Stimulated activated CD8-positive, alpha-beta memory T cell treated with anti-CD3 and anti-CD28 coated beads, Interleukin-12 subunit alpha, Interleukin-12 subunit beta, amount 100 ng/mL, for 1 hour (primary cell): ENCODE measurements around the gene PITPNM2.

Experiments used
- DNase-seq: peaks from one replicate; pipeline ENCODE4 v3.0.0-alpha.2; 2020; ENCODE audit warnings: low read depth

The PITPNM2 gene

DNA sequence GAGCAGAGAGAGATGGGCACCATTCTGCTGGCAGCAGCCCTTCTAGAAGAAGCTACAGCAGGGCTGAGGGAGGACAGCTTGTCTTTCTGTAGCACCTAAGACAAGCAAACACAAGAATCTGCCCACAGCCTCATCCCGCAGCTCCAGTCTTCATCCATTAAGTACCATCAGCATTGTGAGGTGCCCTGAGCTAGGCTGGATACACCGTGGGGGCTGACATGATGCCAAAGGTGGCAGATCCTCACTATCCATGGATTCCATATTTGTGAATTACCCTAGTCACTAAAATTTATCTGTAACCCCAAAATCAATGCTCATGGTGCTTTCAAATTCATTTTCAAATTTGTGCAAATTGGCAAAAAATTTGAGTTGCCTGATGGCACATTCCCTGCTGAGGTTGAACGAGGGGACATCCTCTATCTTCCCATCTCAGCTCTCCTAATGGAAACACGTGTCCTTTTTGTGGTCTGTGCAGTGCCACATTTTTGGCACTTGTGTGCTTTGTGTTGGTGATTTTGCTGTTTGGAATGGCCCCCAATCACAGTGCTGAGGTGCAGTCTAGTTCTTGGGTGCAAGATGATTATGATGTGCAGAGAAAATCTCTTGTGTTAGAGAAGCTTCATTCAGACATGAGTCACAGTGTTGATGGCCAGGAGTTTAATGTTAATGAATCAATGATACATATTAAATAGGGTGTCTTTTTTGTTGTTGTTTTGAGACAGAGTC is 7.0 kb downstream of the PITPNM2 start:
- DNase-seq, result no peak

DNA sequence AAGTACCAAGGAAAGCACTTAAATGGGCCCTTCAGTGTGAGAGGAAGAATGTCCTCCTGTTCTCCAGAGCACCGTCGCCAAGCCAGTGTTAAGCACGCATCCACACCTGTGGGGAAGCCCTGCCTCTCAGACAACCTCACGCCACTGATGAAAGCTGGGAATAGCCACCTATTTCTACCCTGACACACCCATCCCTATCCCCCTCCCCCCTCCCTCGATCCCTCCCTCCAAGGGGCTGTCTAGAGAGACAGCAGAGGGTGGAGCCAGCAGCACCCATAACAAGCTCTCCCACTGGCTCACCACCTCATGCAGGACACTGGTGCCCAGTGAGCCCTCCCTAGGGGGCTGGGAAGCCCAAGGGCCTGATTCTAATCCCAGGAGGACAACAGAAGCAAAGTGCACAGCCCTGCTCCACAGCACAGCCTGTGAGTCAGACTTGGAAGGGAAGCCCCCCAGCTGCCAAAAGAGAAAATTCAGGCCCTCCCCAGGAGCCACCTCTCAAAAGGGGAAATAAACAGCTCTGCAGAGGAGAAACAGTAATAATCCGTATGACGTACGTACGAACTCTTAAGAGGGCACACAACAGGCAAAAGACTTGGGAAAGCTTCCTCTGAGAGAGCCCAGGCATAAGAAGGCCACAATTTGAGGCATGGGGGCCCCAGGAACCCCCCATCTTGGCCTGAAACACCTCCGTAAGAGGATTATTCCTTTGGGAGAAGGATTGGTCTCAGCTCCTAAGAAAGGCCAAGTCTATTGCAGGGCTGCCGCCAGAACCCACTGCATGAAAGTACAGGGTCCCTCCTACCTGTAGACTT is 7.8 kb downstream of the PITPNM2 start:
- DNase-seq, result no peak

DNA sequence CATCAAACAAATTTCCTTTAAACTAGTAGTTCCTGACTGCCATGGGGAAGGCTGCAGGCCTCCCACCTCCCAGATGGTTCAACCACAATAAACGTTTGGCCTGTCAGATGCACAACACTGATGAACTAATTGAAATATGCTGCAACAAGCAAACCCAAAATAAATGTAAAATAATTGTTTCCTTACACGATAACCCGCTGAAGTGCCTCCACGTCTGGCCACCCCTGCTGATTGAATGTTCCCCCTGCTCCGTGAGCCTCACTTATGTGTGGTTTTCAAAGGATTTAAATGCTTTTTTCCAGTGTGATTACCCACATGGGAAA is 8.4 kb downstream of the PITPNM2 start:
- DNase-seq, result no peak

- DNase-seq, result no peak
Measured at GRCh38 chr12:123141615-123142517, 9.0 kb downstream of the PITPNM2 start.

DNA sequence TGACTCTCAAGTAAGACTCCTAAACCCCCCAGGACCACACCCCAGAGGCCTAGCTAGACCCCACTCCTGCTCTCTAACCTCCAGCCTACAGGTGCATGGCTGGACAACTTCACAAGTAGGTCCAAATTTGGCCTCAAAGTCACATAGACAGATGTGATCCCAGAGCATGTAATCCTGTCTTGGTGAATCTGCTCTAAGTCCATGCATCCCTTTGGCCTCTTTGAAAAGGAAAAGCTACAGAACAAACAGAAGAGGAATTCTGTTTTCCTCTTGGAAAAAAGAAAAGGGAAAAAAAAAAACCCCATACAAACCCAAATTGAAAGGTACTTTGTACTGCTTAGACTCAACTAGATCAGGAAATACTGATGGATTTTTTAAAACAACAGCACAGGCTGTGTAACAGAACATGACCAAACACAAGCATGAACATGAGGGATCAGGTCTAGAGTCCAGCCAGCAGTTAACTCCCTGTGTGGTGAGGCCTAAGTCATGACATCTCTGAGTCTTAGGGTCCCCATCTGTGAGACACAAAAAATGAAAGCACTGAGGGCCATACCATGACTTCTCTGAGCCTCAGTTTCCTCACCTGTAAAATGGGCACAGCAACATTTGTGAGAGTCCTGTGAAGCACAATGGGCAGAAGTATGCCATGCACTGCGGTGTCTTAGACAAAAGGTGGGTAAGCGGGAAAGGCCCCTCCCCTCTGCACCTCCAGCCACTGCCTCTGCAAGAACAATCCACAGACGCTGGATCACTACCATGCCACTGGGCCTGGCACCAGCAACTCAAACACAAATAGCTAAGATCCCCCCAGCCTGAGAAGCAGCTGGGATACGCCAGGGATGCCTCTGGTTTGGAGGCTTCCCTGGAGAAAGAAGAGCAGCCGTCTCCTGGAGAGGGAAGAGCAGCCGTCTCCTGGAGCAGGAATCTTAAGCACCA is 9.9 kb downstream of the PITPNM2 start:
- DNase-seq, result no peak

GRCh38 chr12:123139926-123140675 is 10.8 kb downstream of the PITPNM2 start:
- DNase-seq, result no peak

DNA sequence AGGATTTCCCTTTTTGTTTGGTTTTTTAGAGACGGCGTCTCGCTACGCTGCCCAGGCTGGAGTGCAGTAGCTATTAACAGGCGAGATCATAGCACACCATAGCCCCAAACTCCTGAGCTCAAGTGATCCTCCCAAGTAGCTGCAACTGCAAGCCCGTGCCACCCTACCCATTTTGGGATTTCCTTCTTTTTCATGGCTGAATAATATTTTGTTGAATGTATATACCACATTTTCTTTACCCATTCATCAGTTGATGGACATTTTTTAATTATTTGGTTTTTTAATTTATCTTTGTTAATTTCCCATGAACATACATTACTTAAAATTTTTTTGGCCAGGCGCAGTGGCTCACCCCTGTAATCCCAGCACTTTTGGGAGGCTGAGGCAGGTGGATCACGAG is 15.2 kb downstream of the PITPNM2 start:
- DNase-seq, result no peak

- DNase-seq, result no peak
Measured at GRCh38 chr12:123134826-123135225, 16.1 kb downstream of the PITPNM2 start.

- DNase-seq, result no peak
Measured at GRCh38 chr12:123134271-123134671, 16.6 kb downstream of the PITPNM2 start.

DNA sequence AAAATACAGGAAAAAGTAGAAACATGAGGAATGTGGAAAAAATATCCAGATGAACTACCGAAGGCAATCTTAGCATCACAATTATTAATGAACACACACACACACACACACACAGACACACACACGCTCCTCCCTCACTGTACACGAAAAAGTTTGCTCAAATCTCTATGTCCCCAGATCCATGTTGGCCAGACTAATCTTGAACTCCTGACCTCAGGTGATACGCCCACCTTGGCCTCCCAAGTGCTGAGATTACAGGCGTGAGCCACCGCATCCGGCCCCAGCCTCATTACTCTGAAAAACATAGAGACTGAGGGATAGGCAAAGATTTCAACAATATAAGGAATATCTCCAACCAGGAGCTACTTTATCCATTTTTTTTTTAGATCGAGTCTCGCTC is 17.2 kb downstream of the PITPNM2 start:
- DNase-seq, result no peak

GRCh38 chr12:123132951-123133619 is 17.8 kb downstream of the PITPNM2 start:
- no peak for DNase-seq

DNA sequence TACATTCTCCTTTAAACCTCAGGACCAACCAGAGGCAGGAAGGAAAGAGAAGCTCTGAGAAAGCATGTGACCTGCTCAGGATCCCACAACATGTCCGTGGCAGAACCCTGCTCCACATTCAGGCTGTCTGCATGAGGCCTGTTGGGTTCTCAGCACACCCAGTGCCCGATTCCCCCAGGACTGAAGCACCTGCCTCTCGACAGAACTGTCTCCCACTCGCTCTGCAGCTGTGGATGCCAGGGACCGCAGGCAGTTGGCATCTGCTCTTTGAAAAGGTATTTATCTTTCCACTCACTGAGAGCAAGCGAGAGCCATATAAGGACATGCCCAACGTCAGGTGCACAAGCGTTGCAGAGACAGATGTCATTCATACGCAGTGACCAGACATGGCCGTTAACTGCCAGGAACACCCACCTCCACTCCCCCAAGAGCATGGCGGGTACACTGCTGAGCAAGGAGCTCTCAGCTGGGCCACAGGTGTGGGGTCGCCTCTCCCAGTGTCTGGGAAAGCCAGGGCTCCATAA is 18.9 kb downstream of the PITPNM2 start:
- no peak for DNase-seq

- DNase-seq, result no peak
Measured at GRCh38 chr12:123131291-123131832, 19.5 kb downstream of the PITPNM2 start.

GRCh38 chr12:123129621-123130020 is 21.3 kb downstream of the PITPNM2 start:
- DNase-seq, result no peak

DNA sequence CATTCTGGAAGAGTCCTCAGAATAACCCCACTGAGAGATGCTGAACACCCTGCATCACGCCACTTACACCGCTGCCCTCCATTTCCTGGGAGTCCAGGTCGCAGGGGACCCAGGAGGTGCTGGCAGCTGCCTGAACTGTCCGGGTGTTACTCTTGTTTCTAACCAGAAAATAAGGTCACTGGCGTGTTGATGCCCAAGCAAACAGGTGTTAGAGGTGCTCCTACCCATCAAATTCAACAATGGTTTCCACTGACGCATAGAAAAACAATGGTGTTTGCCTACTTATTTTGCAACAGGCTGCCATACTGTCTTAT is 23.8 kb downstream of the PITPNM2 start:
- DNase-seq, result no peak

DNA sequence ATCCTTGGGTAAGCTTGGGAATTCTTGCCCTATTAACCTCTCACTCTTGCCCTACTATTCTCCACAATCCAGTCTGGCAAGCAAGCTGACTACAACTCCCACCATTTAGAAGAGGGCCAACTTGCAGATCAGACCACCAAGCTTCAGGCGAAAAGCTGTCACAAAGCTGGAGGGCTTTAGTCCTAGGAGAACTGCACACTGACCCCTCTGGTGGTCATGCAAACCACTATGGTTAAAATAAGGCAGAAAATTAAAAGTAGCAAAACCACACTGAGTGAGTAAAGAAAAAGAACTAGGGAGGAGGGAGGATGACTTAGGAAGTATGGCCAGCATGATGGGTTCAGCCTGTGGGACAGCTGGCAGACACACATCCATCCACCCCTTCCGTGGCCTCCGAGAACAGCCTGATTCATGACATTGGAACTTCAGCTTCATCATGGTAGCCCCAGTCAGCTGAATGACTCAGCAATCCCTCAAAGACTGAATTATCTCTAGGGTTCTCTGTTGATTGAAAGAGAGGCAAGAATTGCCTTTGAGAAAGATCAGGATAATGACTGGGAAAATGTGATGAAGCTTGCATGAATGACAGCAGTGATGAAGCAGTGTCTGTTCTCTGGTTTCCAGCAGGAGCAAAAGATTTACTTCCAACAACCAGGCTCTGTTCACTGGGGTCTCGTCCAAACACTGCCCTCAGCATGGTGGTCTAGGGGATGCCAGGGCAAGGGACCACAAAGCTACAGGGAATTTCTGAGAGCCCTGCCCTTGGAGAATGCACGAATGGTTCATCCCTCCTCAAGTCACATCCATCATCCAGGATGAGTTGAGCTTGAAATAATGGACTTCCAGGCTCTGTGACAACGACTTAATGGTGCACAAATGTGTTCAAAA is 24.4 kb downstream of the PITPNM2 start:
- no peak for DNase-seq

- DNase-seq, result no peak
Measured at GRCh38 chr12:123122626-123123025, 28.3 kb downstream of the PITPNM2 start.

DNA sequence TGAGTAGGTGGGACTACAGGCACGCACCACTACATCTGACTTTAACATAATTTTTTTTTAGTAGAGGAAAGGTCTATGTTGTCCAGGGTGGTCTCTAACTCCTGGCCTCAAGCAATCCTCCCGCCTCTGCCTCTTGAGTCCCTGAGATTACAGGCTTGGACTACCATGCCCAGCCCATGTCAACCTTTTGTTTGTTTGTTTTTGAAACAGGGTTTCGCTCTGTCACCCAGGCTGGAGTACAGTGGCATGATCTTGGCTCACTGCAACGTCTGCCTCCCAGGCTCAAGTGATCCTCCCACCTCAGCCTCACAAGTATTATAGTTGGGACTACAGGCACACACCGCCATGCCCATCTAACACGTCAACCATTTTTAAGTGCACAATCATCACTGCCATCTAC is 29.2 kb downstream of the PITPNM2 start:
- no peak for DNase-seq
